ENCODE measurements around the gene C1orf21.

The C1orf21 gene

GRCh38 chr1:184669391-184669790 lies 282.6 kb downstream of the C1orf21 start:
- Histone ChIP-seq H3K36me3 (ENCODE audit: insufficient read depth, low read length) (no peaks in the 10 kb centered on the region), H3K9ac (ENCODE audit: insufficient read length) (no peak overlapping the region), H3K27ac (no peak overlapping the region), H3K4me3 (no peak overlapping the region), H3K9me3 (ENCODE audit: low read depth, low read length) (no peaks in the 10 kb centered on the region)
- no peak for DNase-seq (ENCODE audit: low read depth, low spot score)
- no peak for TF ChIP-seq POLR2AphosphoS5 (IDR thresholded peaks at IDR 0.05; ENCODE audit: borderline replicate concordance, low read depth, low read length)

- no peak for TF ChIP-seq EZH2 (IDR thresholded peaks at IDR 0.05)
- no peak for TF ChIP-seq FOXP2 (optimal IDR thresholded peaks at IDR 0.05; ENCODE audit: control extremely low read depth, extremely low read length, insufficient read depth)
- TF ChIP-seq POLR2AphosphoS5 (IDR thresholded peaks at IDR 0.05; ENCODE audit: borderline replicate concordance, low read depth, low read length), result no peak
- Histone ChIP-seq H3K4me3 (no peak overlapping the region), H3K9ac (ENCODE audit: insufficient read length) (no peak overlapping the region), H3K27ac (no peak overlapping the region), H3K36me3 (ENCODE audit: insufficient read depth, low read length) (no peaks in the 10 kb centered on the region), H3K9me3 (ENCODE audit: low read depth, low read length) (no peaks in the 10 kb centered on the region)
- DNase-seq (ENCODE audit: low read depth, low spot score), result no peak
Observed at GRCh38 chr1:184672013-184672726, 285.3 kb downstream of the C1orf21 start.

GRCh38 chr1:184673305-184673704 lies 286.5 kb downstream of the C1orf21 start:
- Histone ChIP-seq H3K9me3 (ENCODE audit: low read depth, low read length) (no peaks in the 10 kb centered on the region), H3K36me3 (ENCODE audit: insufficient read depth, low read length) (no peaks in the 10 kb centered on the region), H3K4me3 (no peak overlapping the region), H3K27ac (no peak overlapping the region), H3K9ac (ENCODE audit: insufficient read length) (no peak overlapping the region)
- DNase-seq (ENCODE audit: low read depth, low spot score), result no peak
- TF ChIP-seq POLR2AphosphoS5 (IDR thresholded peaks at IDR 0.05; ENCODE audit: borderline replicate concordance, low read depth, low read length) (no peak), EZH2 (IDR thresholded peaks at IDR 0.05) (no peak), FOXP2 (optimal IDR thresholded peaks at IDR 0.05; ENCODE audit: control extremely low read depth, extremely low read length, insufficient read depth) (no peak)

GRCh38 chr1:184677344-184677743 lies 290.5 kb downstream of the C1orf21 start:
- Histone ChIP-seq H3K27ac (no peak overlapping the region), H3K36me3 (ENCODE audit: insufficient read depth, low read length) (no peaks in the 10 kb centered on the region), H3K9me3 (ENCODE audit: low read depth, low read length) (no peaks in the 10 kb centered on the region), H3K4me3 (no peak overlapping the region), H3K9ac (ENCODE audit: insufficient read length) (no peak overlapping the region)
- no peak for DNase-seq (ENCODE audit: low read depth, low spot score)
- TF ChIP-seq FOXP2 (optimal IDR thresholded peaks at IDR 0.05; ENCODE audit: control extremely low read depth, extremely low read length, insufficient read depth) (no peak), POLR2AphosphoS5 (IDR thresholded peaks at IDR 0.05; ENCODE audit: borderline replicate concordance, low read depth, low read length) (no peak), EZH2 (IDR thresholded peaks at IDR 0.05) (no peak)
